ENCODE results near the gene PTMS. TPM values are rescaled to one million over a fixed set of nuclear protein-coding genes. Genes with fewer than 3 reads are reported as not detected.
A peak's percentile ranks its signal among the peaks of the same experiment; 100 is the strongest.

PTMS gene
- total and polyA plus RNA-seq, 2 of the 13 experiments (the other 11 are each of a cell fraction or from before 2014, with no cell fraction given) = 40.5 to 82.4 TPM

DNA sequence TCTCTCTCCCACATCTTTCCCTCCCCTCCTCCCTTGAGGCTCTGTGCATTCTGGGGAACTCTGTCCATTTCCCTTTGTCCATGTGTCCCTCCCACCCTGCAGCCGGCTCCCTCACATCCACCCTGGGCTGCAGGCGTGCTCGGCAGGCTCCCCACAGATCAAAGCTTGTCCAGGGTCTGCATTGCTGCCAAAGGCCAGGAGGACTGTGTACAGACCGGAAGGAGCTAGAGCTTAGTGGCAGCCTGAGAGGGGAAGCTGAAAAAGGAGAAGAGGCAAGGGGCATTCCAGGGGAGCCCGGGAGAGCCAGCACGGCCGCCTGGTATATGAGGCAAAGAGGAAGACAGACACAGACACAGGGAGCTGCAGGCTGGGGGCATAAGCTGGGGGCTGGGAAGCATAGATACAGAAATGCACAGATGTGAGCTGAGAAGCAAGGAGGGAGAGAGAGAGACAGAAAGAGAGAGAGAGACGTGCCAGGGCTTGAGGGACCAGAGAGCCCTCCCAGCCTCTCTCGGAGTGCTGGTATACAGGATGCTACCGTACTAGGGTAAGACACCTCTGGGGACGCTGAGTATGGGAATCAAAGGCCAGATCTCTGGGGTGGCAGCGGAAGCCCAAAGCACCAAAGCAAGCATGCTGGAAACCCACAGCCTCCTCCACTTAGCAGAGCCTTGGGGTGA, 26.5 kb downstream of the PTMS start (continued):
- TF ChIP-seq SIX4 (CRISPR knock-in tag; IDR thresholded peaks at IDR 0.05) (no peak), SRSF4 (IDR thresholded peaks at IDR 0.05; ENCODE audit: low read depth, low read length, poor library complexity, severe bottlenecking) (no peak), ZNF550 (CRISPR knock-in tag; IDR thresholded peaks at IDR 0.05; ENCODE audit: borderline replicate concordance) (no peak), MXI1 (IDR thresholded peaks at IDR 0.05; ENCODE audit: borderline replicate concordance, low read depth, low read length) (peak; percentile 23; the same call in 1 of the 3 replicates), ZNF225 (CRISPR knock-in tag; IDR thresholded peaks at IDR 0.05) (no peak), IRX3 (CRISPR knock-in tag; IDR thresholded peaks at IDR 0.05; ENCODE audit: borderline replicate concordance, low read depth) (no peak), ZNF569 (CRISPR knock-in tag; IDR thresholded peaks at IDR 0.05; ENCODE audit: borderline replicate concordance) (no peak), ZKSCAN1 (IDR thresholded peaks at IDR 0.05; ENCODE audit: low read length) (no peak), SMC3 (IDR thresholded peaks at IDR 0.05; ENCODE audit: low read length) (no peak), RFXAP (CRISPR knock-in tag; IDR thresholded peaks at IDR 0.05; ENCODE audit: borderline replicate concordance) (no peak), PHF21A (CRISPR knock-in tag; IDR thresholded peaks at IDR 0.05) (peak; percentile 82), HHEX (CRISPR knock-in tag; IDR thresholded peaks at IDR 0.05) (peak; percentile 50; the same call in 1 of the 2 replicates), ZNF296 (CRISPR knock-in tag; conservative IDR thresholded peaks at IDR 0.05) (no peak), ZNF317 (CRISPR knock-in tag; IDR thresholded peaks at IDR 0.05) (peak; percentile 72), GABPB1 (CRISPR knock-in tag; IDR thresholded peaks at IDR 0.05) (peak; percentile 74), MZF1 (CRISPR knock-in tag; IDR thresholded peaks at IDR 0.05; ENCODE audit: borderline replicate concordance) (no peak), ZC3H4 (CRISPR knock-in tag; IDR thresholded peaks at IDR 0.05; ENCODE audit: borderline replicate concordance) (no peak), ZNF337 (CRISPR knock-in tag; IDR thresholded peaks at IDR 0.05; ENCODE audit: borderline replicate concordance, low read depth) (peak; percentile 88; the same call in 1 of the 2 replicates), LCORL (IDR thresholded peaks at IDR 0.05) (no peak), LCORL (CRISPR knock-in tag; IDR thresholded peaks at IDR 0.05) (peak; percentile 87), XBP1 (CRISPR knock-in tag; IDR thresholded peaks at IDR 0.05) (no peak)
- TF ChIP-seq, protein P1, sequence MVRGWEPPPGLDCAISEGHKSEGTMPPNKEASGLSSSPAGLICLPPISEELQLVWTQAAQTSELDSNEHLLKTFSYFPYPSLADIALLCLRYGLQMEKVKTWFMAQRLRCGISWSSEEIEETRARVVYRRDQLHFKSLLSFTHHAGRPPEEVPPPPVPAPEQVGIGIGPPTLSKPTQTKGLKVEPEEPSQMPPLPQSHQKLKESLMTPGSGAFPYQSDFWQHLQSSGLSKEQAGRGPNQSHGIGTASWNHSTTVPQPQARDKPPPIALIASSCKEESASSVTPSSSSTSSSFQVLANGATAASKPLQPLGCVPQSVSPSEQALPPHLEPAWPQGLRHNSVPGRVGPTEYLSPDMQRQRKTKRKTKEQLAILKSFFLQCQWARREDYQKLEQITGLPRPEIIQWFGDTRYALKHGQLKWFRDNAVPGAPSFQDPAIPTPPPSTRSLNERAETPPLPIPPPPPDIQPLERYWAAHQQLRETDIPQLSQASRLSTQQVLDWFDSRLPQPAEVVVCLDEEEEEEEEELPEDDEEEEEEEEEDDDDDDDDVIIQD (CRISPR knock-in tag; IDR thresholded peaks at IDR 0.05; ENCODE audit: low read depth) = peak; percentile 66; the same call in 1 of the 2 replicates
- TF ChIP-seq, protein P2, sequence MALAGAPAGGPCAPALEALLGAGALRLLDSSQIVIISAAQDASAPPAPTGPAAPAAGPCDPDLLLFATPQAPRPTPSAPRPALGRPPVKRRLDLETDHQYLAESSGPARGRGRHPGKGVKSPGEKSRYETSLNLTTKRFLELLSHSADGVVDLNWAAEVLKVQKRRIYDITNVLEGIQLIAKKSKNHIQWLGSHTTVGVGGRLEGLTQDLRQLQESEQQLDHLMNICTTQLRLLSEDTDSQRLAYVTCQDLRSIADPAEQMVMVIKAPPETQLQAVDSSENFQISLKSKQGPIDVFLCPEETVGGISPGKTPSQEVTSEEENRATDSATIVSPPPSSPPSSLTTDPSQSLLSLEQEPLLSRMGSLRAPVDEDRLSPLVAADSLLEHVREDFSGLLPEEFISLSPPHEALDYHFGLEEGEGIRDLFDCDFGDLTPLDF (CRISPR knock-in tag; IDR thresholded peaks at IDR 0.05) = no peak
- TF ChIP-seq, protein P3, sequence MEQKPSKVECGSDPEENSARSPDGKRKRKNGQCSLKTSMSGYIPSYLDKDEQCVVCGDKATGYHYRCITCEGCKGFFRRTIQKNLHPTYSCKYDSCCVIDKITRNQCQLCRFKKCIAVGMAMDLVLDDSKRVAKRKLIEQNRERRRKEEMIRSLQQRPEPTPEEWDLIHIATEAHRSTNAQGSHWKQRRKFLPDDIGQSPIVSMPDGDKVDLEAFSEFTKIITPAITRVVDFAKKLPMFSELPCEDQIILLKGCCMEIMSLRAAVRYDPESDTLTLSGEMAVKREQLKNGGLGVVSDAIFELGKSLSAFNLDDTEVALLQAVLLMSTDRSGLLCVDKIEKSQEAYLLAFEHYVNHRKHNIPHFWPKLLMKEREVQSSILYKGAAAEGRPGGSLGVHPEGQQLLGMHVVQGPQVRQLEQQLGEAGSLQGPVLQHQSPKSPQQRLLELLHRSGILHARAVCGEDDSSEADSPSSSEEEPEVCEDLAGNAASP (CRISPR knock-in tag; IDR thresholded peaks at IDR 0.05; ENCODE audit: borderline replicate concordance) = peak; percentile 61; the same call in 1 of the 2 replicates
- TF ChIP-seq, protein P4, sequence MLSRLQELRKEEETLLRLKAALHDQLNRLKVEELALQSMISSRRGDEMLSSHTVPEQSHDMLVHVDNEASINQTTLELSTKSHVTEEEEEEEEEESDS (CRISPR knock-in tag; IDR thresholded peaks at IDR 0.05; ENCODE audit: borderline replicate concordance) = no peak
- TF ChIP-seq, protein P5, sequence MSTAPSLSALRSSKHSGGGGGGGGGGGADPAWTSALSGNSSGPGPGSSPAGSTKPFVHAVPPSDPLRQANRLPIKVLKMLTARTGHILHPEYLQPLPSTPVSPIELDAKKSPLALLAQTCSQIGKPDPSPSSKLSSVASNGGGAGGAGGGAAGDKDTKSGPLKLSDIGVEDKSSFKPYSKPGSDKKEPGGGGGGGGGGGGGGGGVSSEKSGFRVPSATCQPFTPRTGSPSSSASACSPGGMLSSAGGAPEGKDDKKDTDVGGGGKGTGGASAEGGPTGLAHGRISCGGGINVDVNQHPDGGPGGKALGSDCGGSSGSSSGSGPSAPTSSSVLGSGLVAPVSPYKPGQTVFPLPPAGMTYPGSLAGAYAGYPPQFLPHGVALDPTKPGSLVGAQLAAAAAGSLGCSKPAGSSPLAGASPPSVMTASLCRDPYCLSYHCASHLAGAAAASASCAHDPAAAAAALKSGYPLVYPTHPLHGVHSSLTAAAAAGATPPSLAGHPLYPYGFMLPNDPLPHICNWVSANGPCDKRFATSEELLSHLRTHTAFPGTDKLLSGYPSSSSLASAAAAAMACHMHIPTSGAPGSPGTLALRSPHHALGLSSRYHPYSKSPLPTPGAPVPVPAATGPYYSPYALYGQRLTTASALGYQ (CRISPR knock-in tag; IDR thresholded peaks at IDR 0.05) = peak; percentile 31; the same call in 1 of the 2 replicates

Measured in HepG2 (cell line).